NOMO-1 (cell line): ENCODE data around the gene COPZ1.
"Not testable (repeated sequence)": the region's sequence is repeated elsewhere in the genome, so short reads cannot be mapped to it uniquely, and the experiment has no call there.

Source experiments
- DNase-seq, 2 experiments: peaks; one replicate each; lab custom pipeline; 2025; ENCODE audit not compliant: unreplicated experiment in 2 of 2; lab: John Stamatoyannopoulos, UW

Gene COPZ1

DNA sequence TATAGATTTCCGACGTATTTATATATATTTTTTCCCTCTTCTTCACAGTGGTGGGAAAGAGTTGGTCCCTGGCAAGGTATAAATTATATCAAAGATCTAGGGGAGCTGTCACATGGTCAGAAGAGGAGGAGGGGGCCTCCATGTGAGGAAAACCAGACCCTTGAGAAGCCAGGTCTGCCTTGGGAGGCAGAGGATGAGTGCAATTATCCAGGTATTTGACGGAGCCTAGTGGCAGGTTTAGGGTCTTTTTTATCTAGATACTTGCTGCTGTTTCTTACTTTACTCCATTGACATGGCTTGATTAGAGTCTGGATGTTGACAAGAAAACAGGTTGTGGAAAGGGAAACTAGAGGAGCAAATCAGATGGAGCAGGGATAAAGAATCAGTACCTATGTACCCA, 5.5 kb downstream of the COPZ1 start:
- no peak for DNase-seq

DNA sequence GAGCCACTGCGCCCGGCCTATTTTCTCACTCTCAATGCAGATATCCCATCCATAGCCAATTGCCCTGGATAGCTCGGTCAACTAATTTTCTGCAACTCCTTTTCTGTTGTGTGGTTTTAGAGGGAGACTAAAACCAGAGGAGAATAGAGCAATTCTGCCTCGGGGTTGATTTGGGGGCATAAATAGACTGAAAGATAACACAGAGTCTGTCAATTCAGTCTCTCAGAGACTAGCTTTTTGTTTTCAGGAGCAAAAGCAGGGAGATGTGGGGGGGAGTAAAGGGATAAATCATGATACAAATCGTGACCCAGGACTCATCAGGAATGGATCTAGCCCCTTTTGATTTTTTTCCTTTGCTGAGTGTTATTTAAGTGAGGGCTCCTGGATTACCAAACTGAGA, 6.5 kb downstream of the COPZ1 start:
- DNase-seq = no peak

DNA sequence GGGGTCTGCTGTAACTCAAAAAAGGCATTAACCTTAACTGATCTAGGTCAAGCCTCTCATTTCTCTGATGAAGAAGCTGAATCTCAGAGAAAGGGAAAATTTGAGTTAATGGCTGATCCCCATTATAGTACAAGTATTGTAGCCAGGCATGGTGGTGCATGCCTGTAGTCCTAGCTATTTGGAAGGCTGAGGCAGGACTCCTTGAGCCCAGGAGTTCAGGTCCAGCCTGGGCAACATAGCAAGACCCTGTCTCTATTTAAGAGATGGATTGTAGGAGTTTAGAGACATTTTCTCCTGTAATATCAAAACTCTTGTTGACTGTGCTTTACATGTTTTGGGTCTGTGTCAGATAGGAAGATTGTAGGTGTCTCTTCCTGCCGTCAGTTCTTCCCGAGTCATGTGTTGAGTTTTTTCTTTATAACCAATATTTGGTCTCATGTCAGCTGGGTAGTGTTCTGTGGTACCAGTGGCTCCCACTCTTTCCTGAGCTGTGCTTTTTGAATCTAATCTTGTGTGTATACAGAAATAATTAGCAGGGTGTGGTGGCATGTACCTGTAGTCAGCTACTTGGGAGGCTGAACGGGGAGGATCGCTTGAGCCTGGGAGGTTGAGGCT, 8.6 kb downstream of the COPZ1 start:
- DNase-seq = no peak

DNA sequence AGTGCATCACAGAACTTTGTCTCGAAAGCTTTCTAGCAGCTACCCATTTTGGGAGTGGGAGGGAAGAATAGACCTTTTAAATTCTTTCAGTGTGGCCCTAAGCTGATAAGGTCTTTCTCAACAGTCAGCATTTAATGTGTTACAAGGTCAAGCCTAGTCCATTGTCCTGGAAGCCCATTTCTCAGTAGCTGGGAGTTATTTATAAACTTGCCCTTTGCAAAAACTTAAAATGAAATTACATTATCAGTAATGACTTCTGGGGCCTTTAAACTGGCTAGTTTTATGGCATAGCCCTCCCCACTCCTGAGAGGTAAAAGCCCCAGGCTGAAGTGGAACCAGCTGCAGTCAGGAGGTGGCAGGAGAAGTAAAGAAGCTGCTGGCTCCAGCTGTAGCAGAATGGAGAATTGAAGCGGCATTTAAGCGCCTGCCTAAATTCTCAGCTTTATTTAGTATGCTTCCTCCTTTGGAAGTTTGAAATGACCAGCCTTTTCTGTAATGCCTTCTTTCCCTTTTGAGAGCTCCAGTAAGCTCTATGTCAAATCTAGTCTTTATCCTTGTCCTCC, 12.4 kb downstream of the COPZ1 start:
- peak in 1 of 2 experiments; percentile 37 for DNase-seq

DNA sequence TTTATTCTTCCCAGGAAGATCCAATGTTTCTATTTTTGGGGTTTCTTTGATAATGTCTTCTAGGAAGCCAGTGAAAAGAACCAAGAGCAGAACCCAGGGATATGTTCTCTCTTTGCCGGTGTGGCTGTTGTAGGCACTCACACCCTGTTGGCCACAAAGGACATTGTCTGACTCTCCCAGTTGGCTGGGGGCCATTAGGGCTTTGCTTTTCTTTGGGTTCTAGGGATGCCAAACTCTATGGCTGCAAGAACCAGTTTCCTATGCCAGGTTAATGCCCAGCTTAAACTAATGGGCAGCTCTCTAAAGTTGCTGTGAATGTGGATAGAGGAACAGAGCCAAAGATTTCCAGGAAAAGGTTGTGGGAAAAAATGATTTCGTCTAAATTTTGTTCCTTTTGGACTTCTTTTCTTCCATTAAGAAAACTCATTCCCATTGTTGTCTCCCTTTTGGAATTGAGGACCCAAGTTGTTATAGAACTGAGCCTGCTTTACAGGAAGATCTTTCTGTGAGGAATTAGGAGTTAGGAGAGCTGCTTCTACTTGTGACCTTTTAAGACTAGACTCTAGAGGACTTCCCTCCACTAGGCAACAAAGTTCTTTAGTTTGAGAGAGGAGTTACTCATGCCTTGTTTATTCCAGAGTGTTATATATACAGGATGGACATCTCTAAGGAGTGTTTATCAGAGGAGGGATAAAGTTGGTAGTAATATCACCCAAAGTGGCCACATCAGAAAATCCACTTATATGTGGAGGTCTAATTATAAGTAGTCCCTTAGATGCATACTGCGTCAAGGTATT, 13.1 kb downstream of the COPZ1 start:
- DNase-seq = no peak

DNA sequence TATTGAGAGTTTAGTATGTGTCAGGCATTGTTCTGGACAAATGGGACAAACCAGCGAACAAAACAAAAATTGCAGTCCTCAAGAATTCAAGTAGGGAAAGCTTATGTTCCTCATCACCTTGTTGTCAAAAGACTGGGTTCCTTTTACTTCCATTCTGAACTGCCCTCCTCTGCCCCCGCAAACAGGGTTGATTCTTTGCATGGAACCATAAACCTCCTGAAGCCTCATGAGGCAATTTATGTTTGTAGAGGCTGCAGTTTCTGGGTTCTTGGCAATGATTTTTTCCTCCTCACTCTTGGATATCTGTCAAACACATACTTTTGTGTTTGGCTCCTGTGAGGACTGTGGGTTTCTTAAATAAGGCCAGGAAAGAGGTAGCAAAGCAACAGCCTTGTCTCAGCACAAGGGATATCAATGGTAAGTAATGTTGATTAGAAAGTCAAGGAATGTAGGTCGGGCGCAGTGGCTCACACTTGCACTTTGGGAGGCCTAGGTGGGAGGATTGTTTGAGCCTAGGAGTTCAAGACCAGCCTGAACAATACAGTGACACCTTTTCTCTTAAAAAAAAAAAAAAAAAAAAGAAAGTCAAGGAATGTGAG, 13.9 kb downstream of the COPZ1 start:
- no peak for DNase-seq

DNA sequence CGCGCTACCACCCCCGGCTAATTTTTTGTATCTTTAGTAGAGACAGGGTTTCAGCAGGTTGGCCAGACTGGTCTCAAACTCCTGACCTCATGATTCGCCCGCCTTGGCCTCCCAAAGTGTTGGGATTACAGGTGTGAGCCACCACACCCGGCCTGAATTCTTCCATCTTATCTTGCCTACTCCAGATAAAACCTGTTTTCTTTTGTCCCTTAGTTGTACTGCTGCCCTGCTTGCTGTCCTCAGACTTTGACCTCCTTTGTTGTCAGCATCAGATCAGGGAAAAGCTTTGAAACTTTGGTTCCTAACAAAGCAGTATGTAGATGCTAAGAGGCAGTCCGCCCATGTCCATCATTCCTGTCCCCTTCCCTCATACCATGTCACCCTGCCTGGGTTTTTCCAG, 15.9 kb downstream of the COPZ1 start:
- DNase-seq = no peak

DNA sequence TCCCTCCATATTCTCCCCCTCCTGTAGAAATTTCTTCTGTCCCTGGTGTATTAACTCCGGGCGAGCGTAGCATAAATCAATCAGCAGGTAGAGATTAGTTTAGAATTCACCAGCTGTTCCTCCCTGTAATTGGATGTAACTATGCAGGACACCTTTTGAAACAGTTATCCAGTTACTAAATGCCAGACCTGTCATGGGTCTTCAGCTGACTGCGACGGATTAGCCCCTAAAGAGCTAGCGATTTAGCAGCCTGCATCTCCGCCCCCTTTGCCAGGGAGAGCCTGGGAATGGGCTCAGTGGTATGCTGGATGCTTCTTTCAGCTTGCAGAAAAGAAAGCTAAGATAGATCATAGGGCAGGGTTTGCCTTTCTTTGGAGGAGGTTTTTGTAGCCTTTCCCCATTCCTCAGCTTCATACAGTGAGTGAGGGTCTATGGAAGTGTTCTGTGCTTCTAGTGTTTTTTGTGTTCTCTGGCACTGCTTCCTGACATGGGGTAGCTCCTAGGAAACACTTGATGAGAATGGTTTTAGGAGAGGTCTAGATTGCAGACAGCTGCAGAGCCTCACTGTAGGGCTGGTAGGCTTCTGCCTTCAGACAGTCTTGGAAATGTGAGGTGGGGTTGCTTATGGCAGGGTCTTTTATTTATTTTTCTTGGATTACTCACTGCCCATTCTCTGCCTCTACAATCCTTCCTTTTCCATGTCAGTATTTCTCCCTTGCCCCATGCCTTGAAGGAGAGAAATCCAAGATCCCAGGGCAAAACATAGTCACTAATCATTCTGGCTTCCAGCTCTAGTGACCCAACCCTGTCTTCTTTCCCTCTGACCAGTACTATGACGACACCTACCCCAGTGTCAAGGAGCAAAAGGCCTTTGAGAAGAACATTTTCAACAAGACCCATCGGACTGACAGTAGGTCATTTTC, 16.7 kb downstream of the COPZ1 start:
- DNase-seq = no peak

DNA sequence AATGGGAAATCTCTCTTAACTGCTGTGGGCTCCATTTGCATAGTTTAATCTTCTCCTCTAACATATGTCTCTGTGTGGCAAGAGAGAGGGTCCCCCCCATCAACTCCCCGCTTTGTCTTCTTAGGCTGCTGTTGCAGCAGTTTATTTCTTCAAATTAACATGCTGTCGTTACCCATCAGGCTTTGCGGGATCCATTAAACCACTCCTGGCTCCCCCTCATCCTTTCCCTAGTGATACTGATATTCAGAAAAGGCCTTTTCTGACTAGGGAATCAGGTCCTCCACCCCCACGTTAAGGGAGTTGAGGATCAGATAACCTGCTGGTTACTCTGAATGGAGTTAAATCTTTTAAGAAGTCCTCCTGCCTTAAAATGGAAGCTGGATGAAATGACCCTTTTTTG, 24.1 kb downstream of the COPZ1 start:
- no peak for DNase-seq

DNA sequence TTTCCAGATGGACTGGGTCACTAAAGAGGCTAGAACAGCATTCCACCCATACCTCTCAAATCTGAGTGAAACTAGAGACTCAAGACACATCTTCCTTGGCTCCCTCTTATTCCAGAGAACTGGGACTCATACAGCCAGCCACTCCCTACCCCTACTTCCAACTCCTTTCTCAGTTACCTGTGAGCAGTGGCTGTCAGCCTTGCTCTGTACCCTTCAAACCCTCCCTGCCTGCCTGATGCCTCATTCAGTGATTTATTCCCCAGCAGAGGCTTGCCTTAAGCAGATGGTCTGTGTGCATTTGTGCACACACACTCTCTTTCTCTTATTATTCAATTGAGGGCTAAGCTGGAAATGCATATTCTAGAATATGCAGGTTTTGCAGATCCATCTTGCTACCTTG, 24.7 kb downstream of the COPZ1 start:
- DNase-seq = no peak

DNA sequence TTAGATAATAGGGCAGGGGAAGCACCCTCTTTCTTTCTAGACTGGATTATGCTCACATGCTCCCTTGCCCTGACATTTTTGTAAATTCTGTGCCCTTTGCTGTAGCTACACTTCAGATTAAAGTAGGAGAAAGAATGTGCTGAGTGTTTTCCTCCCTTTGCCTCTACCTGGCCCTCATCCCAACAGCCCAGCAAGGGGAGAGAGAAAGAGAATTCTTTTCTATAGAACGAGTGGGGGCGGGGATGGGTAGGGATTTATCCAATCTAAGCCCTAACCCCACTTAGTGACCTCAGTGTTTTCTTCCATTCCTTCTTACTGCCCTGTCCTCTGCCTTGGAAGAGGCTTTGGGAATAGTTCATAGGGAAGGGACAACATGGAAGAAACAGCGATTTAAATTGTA, 25.8 kb downstream of the COPZ1 start:
- DNase-seq = no peak

DNA sequence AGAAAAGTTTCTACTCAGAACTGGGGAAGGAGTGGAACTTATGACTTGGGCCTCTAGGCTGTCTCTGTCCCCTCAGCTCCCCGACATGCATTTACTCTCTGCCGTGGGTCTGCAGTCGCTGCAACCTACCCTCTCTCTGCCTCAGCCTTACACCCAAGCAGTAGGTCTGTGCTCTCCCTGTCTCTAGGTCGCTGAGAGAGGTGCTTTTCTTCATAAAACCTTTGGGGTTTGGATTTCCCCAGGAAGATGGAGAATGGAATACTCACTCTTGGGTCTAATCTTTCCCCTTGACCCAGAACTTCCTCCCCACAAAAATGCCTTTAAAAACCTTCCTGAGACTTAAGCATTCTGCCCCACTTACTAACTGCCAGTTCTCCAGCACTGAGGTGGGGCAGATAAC, 26.4 kb downstream of the COPZ1 start:
- no peak for DNase-seq

DNA sequence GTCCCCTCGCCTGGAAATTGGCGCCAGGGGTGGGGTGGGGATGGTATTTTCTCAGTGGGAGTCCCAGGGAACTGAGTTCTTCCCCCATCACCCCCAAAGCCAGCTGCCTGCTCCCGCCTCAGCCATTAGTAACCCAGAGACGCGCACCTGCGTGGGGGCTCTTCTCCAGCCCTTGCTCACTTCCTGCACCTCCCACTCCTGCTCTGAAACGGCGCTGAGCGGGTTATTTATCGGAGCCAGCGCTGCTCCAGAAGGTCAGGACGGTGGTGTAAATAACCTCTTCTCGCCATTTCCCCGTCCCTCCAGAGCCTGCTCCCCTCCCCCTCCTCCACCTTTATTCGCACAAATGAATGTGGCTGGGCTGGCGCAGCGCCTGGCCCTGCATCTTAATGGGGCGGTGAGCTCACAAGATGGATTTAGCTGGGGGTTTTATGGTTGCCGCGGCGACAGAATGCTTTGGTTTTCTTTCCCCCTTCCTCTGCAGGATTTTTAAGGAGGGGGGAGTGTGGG, 27.1 kb downstream of the COPZ1 start:
- no peak for DNase-seq

DNA sequence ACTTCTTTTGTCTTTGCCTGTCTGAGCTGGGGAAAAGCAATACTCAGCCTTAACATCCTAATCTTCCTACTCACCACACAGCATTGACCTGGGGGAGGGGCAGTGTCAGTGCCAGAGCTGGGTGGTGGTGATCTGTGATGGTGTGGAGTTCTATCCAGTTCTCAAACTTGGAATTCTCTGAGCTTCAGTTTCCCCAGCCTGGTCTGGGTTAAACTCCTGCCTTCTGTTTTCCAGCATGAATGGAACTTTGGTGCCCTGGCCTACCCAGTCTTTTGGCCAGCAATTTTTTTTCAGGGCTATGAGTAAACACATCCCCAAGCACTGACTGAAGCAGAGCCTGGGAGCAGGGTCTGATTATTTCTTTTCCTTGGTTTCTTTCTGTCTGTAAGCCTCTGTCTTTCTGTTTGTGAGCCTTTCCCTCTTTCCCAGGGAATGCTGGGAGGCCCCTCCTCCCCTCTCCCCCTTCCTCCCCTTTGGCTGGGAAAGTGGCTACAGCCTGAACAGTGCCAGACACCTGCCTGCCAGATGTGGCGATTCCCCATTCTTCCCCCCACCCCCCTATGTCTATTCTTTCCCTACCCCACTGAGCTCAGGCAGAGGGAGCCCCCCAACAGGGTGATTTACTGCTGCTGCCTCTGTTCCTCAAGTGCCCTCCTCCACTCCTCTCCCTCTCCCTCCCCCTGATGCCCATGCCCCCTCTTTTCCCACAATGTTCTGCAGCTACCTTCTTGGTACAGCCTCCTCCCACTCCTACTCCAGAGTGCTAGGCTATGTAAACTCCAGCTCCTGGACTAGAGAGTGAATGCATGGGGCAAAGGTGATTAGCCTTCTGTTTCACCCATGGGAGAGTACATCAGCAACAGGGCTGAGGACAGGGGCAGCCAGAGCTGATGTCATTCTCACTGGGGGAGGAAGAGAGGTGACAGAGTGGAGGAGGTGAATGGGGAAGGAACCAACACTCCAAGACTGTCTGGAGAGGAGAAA, 28.3 kb downstream of the COPZ1 start:
- no peak for DNase-seq

DNA sequence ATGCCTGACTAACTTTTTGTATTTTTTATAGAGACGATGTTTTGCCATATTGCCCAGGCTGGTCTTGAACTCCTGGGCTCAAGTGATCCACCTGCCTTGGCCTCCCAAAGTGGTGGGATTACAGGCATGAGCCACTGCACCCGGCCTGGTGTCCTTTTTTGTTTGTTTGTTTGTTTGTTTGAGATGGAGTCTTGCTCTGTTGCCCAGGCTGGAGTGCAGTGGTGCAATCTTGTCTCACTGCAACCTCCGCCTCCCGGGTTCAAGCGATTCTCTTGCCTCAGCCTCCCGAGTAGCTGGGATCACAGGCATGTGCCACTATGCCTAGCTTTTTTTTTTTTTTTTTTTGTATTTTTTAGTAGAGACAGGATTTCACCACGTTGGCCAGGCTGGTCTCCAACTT, 29.3 kb downstream of the COPZ1 start:
- not testable (repeated sequence) for DNase-seq

DNA sequence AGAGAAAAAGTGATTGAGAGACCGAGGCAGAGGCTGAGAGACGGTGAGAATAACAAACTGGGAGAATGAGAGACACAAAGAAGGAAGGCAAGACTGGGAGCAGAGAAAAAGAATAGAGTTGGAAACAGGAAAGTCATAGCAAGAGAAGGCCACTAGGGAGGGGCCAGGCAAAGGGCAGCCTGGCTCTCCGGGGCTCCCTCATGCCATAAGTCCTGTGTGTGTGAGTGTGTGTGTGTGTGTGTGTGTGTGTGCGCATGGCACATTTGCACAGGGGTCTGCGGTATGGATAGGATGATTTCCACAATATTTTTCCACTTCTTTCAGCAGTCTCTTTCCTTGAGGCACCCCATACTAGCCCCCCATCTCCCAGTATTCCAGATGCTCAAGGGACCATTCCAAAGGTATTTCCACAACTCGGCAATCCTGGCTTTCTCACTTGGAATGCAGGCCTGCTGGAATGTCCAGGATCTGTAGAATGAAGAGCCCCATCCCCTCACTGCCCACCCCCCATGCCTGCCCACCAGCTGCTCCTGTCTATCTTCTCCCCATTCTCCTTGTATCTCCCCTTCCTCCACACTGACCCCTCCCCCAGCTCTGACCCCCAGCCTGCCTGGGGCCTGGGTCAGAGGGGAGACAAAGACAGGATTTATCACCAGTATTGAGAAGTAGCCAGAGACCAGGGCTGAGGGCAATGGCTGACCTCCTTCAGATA, 30.3 kb downstream of the COPZ1 start:
- DNase-seq = no peak

DNA sequence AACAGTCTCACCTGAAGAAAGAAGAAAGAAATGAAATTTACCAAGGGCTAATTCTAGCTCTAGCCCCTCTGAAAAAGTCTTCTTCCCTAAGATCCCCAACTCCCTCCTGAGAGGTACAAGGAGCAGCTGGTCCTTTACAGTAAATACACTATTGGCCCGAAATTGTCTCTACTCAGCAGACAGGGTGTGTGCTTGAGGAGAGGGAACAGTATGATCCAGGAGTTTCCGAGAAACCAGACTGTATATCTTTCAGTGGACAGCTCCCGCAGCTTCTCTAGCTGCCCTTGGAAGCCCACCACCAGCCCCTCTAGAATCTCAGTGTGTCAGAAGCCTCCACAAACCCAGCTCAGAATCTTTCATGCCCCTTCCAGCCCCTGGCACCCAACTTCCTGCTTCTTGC, 31.3 kb downstream of the COPZ1 start:
- DNase-seq = no peak

DNA sequence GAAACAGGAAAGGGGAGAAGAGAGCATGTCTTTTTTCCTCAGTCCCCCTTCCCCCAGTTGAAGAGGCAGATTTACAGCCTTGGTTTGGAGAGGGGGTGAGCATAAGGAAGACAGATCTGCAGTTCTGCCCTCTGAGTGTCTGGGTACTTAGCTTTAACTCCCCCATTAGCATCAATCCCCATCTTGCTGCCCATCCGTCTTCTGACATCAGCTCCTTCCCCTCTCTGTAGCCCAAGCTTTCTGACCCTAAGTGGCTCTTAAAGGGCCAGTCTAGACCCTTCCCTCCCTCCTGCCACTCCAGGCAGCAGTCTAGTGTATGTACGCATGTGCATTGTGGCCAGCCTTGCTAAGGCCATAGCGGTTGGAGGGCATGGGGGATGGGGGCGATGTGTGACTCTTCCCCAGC, 32.0 kb downstream of the COPZ1 start:
- no peak for DNase-seq
